ENCODE data around the gene GLI3. TPM values are rescaled to one million over a fixed set of nuclear protein-coding genes. Genes with fewer than 3 reads are reported as not detected.

Gene GLI3
- polyA plus RNA-seq, 1 of the 3 experiments (the other 2 are of a cell fraction) = 0.08 TPM

GRCh38 chr7:42115795-42116194, 121.2 kb downstream of the GLI3 start:
- ChIA-PET CTCF (no interaction called here), POLR2A (no interaction called here)
- Histone ChIP-seq H3K9me2 (no peaks in the 10 kb centered on the region), H2AFZ (ENCODE audit: low read depth) (no peak overlapping the region), H3K4me2 (no peak overlapping the region), H3K9me3 (no peaks in the 10 kb centered on the region), H3K4me3 (ENCODE audit: low read depth in 2 of 2, low read length in 1 of 2) (no peak overlapping the region), H3K27ac (ENCODE audit: low read depth in 2 of 2, low read length in 1 of 2) (no peak overlapping the region), H3F3A (replicated peaks; ENCODE audit: insufficient read depth) (no peaks in the 10 kb centered on the region), H3K36me3 (replicated peaks in 1 of 2; ENCODE audit: control insufficient read depth in 1 of 2, insufficient read depth in 2 of 2, low read length in 1 of 2) (no peaks in the 10 kb centered on the region), H4K20me1 (ENCODE audit: insufficient read depth) (no peaks in the 10 kb centered on the region), H3K9ac (no peak overlapping the region), H3K4me1 (ENCODE audit: control insufficient read depth in 1 of 2, insufficient read depth in 2 of 2, low read depth in 1 of 2, low read length in 1 of 2) (no peaks in the 10 kb centered on the region), H3K27me3 (ENCODE audit: insufficient read depth) (peaks cover 83% of the 10 kb centered on the region), H3K79me2 (ENCODE audit: insufficient read depth) (no peaks in the 10 kb centered on the region)
- DNase-seq = no peak
- TF ChIP-seq ZBTB33 (IDR thresholded peaks at IDR 0.05; ENCODE audit: borderline replicate concordance, low read depth) = no peak
- no peak for TF ChIP-seq FOXJ3 (CRISPR knock-in tag; IDR thresholded peaks at IDR 0.05)
- TF ChIP-seq MAX (IDR thresholded peaks at IDR 0.05; ENCODE audit: low read depth) = no peak
- no peak for TF ChIP-seq TCF12 (IDR thresholded peaks at IDR 0.05)
- TF ChIP-seq IRF3 (IDR thresholded peaks at IDR 0.05; ENCODE audit: low read depth, low read length) = no peak
- TF ChIP-seq CTCF (IDR thresholded peaks at IDR 0.05) = no peak
- TF ChIP-seq USF1 (IDR thresholded peaks at IDR 0.05; ENCODE audit: borderline replicate concordance, low read depth) = no peak
- no peak for TF ChIP-seq REST (IDR thresholded peaks at IDR 0.05; ENCODE audit: low read depth, low read length)
- TF ChIP-seq RFX5 (IDR thresholded peaks at IDR 0.05; ENCODE audit: low read length) = no peak
- no peak for TF ChIP-seq EP300 (IDR thresholded peaks at IDR 0.05; ENCODE audit: borderline replicate concordance in 1 of 2, low read depth in 1 of 2, low read length in 1 of 2)
- TF ChIP-seq FOXM1 (IDR thresholded peaks at IDR 0.05; ENCODE audit: low read depth) = no peak
- WGBS (ENCODE audit: low lambda C conversion rate) = 0% methylated on average over 2 of the region's 2 CpGs

All from SK-N-SH (cell line).